Mucosa of descending colon (tissue), 3 donors: Measurements from ENCODE around the gene SOX2. TPM values are rescaled to one million over a fixed set of nuclear protein-coding genes. Genes with fewer than 3 reads are reported as not detected.

Experiments
- ATAC-seq: fragments of 200-7000 bp; cut with Tn5 transposase; one replicate; pipeline ENCODE4 v1.9.1; 2020; ENCODE audit warnings: mild to moderate bottlenecking, moderate library complexity
- DNase-seq, 3 donors: peaks; one replicate each; pipeline ENCODE4 v3.0.0-alpha.2; 2020
- H3K36me3 ChIP-seq: fragments of 200-600 bp; one replicate; pipeline ENCODE4 v1.8.0; 2021; ENCODE audit warnings: low read depth, mild to moderate bottlenecking
- H3K4me1 ChIP-seq: fragments of 200-600 bp; one replicate; pipeline ENCODE4 v1.8.0; 2021; ENCODE audit warnings: low read depth, mild to moderate bottlenecking
- H3K4me3 ChIP-seq: fragments of 200-600 bp; one replicate; pipeline ENCODE4 v1.8.0; 2021; ENCODE audit warnings: mild to moderate bottlenecking
- H3K9me3 ChIP-seq: fragments of 200-600 bp; one replicate; pipeline ENCODE4 v1.8.0; 2021; ENCODE audit warnings: mild to moderate bottlenecking
- intact Hi-C, 2 donors: fragments of 100-400 bp; cut with DNase I in 1 of 2; cut with micrococcal nuclease in 1 of 2; formaldehyde crosslinking; loops; one replicate each; pipeline versions ENCODE4 v1.11.0 to v1.11.1; 2022; cut with DNase I, micrococcal nuclease
- total RNA-seq, 3 donors: library from RNA; stranded (reverse); fragmentation: NEBNext Ultra II Directional in 2 of 3; extraction: Animal tissue kit (Norgen Biotek cat#: 25700) in 2 of 3; gene quantifications; one replicate each; pipeline versions ENCODE4 v1.2.1 to v1.2.4, GENCODE V29; 2021 to 2023
- TF ChIP-seq, protein P1 (sequence below): fragments of 200-600 bp; IDR thresholded peaks from one replicate; pipeline ENCODE4 v1.8.0; 2022; ENCODE audit warnings: antibody characterized with exemption, mild to moderate bottlenecking
- donor health status: DM: no; HTN: no; CAD: no; lungs with moderate emphysema.
- donor health status: DM: no; HTN: no; CAD: no.
- donor health status: DM: no; HTN: yes; CAD: no.

The SOX2 gene
- total RNA-seq, 3 donors from 2014 or later, result 0.19 to 5.7 TPM; not detected in 1

DNA sequence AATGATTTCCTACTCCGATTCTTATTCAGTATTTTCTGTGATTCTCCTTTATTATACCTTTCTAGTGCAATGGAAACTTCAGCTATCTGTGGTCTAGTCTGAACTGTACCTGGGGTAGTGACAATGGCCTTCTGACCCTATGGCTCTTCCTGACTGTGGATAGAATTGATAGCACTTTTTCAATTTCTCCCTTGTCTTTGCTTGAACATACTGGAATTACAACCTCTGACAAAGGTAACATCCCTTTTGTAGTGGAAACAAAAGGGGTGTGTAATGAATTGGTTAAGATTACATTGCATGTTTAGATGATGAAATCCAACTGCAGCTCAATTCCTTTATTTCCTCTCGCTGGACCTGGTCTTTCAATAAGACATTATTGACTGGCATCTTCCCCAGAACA is 21.0 kb upstream of the SOX2 start:
- ATAC-seq, result no peak
- H3K4me1 ChIP-seq, result peaks cover 9% of the 10 kb centered on the region
- intact Hi-C loops, result no loop called here

DNA sequence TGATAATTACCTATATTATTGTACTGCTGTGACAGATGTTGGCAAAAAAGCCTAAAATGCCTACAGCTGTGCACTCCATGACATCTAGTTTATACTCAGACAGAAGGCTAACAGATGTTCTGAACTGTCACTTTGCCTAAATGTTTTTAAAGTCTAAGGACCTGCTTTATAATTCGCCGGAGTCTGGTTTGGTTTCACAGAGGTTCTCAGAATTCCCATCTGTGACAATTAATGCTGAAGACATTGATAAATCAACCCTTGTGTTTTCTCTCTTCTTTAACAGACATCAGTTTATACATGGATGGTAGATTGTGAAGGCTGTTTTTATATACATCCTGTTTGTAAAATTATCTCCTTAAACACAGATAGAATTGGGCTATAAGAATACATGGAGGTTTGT is 19.8 kb upstream of the SOX2 start:
- Histone ChIP-seq H3K4me3 (no peak overlapping the region), H3K4me1 (peaks cover 15% of the 10 kb centered on the region), H3K36me3 (no peaks in the 10 kb centered on the region), H3K9me3 (no peaks in the 10 kb centered on the region)
- intact Hi-C loops, result no loop called here
- ATAC-seq (no peak), DNase-seq (no peak)
- TF ChIP-seq, protein P1, sequence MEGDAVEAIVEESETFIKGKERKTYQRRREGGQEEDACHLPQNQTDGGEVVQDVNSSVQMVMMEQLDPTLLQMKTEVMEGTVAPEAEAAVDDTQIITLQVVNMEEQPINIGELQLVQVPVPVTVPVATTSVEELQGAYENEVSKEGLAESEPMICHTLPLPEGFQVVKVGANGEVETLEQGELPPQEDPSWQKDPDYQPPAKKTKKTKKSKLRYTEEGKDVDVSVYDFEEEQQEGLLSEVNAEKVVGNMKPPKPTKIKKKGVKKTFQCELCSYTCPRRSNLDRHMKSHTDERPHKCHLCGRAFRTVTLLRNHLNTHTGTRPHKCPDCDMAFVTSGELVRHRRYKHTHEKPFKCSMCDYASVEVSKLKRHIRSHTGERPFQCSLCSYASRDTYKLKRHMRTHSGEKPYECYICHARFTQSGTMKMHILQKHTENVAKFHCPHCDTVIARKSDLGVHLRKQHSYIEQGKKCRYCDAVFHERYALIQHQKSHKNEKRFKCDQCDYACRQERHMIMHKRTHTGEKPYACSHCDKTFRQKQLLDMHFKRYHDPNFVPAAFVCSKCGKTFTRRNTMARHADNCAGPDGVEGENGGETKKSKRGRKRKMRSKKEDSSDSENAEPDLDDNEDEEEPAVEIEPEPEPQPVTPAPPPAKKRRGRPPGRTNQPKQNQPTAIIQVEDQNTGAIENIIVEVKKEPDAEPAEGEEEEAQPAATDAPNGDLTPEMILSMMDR, result no peak

More for the DNA sequence above, 21.0 kb upstream of the SOX2 start:
- H3K4me3 ChIP-seq, result no peak overlapping the region
- DNase-seq, result no peak
- no peaks in the 10 kb centered on the region for H3K36me3 ChIP-seq
- TF ChIP-seq, protein P1, result no peak
- no peaks in the 10 kb centered on the region for H3K9me3 ChIP-seq

DNA sequence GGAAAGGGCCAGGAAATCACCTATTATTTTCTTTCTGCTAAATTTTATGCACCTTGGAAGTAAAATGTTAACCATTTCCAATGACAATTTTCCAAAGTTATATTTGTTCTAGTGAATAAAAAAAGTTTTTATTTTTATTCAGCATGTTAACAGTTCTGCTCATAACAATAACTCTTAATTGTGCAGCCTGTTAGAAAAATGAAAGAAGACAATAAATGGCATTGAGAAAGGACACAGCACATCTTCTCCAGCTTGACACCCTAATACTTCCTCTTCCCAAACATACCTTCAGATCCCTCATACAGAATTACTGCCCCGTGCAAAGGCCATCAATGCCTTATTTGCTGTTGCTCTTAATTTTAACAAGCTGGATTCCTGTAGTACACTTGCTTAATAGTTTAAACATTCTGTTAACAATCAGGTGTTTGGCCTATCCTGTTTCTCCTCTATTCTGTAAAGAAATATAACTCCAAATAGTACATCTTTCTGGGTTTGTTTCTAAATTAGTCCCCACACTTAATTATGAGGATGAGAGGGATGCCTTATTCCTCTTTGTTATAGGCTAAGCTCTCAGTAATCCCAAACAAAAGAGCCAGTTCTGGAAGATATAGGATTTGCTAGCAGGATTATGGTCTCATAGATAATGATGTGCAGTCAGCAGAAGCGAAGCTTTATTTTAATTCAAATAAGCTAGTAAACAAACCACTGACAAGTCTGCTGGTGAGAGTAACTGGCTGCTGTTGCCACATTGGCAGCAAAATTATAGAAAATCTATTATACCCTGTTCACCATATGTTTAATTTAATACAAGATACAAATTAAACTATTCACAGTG is 19.2 kb upstream of the SOX2 start:
- TF ChIP-seq, protein P1, result no peak
- no peaks in the 10 kb centered on the region for H3K9me3 ChIP-seq
- no peaks in the 10 kb centered on the region for H3K36me3 ChIP-seq
- DNase-seq (no peak), ATAC-seq (no peak)
- peaks cover 15% of the 10 kb centered on the region for H3K4me1 ChIP-seq
- H3K4me3 ChIP-seq, result no peak overlapping the region
- intact Hi-C loops, result no loop called here

DNA sequence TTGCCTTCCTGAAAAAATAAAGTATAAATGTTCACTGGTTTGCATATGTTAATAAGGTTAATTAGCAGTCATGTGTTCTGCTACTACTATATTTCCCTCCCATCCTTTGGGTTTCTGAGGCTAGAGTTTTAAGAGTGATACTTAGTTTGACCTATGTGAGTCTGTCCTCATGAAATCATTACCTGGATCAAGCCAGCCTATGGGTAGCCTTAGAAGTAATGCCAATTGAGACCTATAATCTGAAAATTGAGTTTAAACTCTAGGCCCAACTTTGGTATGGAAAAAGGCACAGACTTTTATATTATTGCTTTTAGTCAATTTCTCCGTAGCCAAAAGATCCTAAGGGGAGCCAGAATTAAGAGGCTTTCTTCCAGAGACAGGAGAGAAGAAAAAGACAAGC is 18.4 kb upstream of the SOX2 start:
- no peaks in the 10 kb centered on the region for H3K9me3 ChIP-seq
- H3K36me3 ChIP-seq, result no peaks in the 10 kb centered on the region
- H3K4me1 ChIP-seq, result peaks cover 15% of the 10 kb centered on the region
- ATAC-seq, result no peak
- intact Hi-C loops, result no loop called here
- H3K4me3 ChIP-seq, result no peak overlapping the region
- DNase-seq, result no peak
- TF ChIP-seq, protein P1, result no peak

DNA sequence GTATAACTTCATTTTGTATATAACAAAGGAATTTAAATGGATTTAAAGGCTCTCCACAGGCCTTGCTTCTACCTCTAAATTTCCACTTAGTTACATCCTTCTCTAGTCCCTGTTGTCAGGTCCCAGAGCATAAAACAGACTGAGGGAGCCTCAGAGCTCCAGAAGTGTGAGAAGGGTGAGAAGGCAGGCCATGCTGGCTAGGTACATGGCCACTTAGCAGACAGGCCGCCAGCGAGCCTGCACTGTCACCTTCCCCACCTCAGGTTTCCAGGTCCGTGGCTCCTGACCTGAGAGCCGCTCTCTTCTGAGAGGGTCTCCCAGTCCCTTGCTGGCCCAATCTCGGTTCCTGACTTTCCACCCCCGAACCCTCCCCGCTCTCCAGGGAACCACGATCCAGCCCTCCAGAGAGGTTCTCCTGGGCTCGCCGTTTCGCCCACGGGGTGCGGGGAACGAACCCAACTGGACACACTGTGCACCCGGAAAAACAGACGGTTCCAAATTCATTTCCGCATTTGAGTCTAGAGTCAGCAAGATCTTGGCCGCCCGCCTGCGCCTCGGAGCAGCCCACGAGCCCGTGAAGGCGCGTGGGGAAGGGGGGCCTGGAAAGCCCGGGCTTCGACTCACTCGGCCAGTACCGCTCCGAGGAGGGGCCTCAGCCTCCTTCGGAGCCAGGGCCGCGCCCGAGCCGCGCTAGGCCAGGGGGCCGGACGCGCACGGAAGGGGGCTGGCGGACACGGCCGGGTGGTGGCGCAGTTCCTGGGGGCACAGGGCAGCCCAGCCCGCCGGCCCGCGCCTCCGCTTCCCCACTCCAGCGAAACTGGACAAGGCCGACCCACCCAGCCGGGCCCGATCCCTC is 16.7 kb upstream of the SOX2 start:
- ATAC-seq (peak; percentile 65), DNase-seq (peak in 2 of 3 donors; percentile 47 to 48)
- TF ChIP-seq, protein P1, result no peak
- H3K4me3 ChIP-seq, result no peak overlapping the region
- no peaks in the 10 kb centered on the region for H3K9me3 ChIP-seq
- no peaks in the 10 kb centered on the region for H3K36me3 ChIP-seq
- peaks cover 15% of the 10 kb centered on the region for H3K4me1 ChIP-seq
- intact Hi-C loops, result no loop called here
